Endothelial cell of umbilical vein (primary cell): ENCODE data around the gene CILP. TPM values are rescaled to one million over a fixed set of nuclear protein-coding genes. Genes with fewer than 3 reads are reported as not detected.

Experiments used
- BruUV-seq: library from RNA; stranded (reverse); fragments of 400-500 nt; replicated peaks from 2 replicates; lab custom pipeline; 2021; lab: Mats Ljungman, UMichigan
- CTCF ChIA-PET: fragments of 300-600, 350-600 bp; sonication (Branson Sonifier 250); formaldehyde crosslinking; loops from one replicate; lab custom pipeline; 2021; ENCODE audit warnings: antibody characterized with exemption, inconsistent platforms; lab: Charles Lee
- POLR2A ChIA-PET: fragments of 300-600, 350-600 bp; sonication (Branson Sonifier 250); formaldehyde crosslinking; loops from one replicate; lab custom pipeline; 2021; ENCODE audit warnings: antibody characterized with exemption, inconsistent platforms; lab: Charles Lee
- DNase-seq: peaks from one replicate; pipeline ENCODE4 v3.0.0-alpha.2; 2011; ENCODE audit warnings: low read depth, low spot score
- FAIRE-seq: peaks from 2 replicates; lab custom pipeline; 2011; peaks lifted over from hg19 to GRCh38; lab: Jason Lieb, UNC
- H2AFZ ChIP-seq: 2 replicates; pipeline ENCODE4 v1.6.0; 2012; ENCODE audit warnings: low read depth, low read length, control low read depth, inconsistent platforms
- H3K27ac ChIP-seq: 2 replicates; pipeline ENCODE4 v1.5.1; 2011; ENCODE audit warnings: low read depth, mild to moderate bottlenecking, control low read depth, low read length, moderate library complexity; ENCODE audit not compliant: insufficient read depth
- H3K27me3 ChIP-seq, 2 experiments: 2 replicates each; pipeline versions ENCODE4 v1.6.0 to v1.6.1; 2011; ENCODE audit warnings: low read length in 2 of 2, mixed read lengths in 1 of 2; ENCODE audit not compliant: control insufficient read depth in 2 of 2, insufficient read depth in 2 of 2
- H3K36me3 ChIP-seq, 2 experiments: 2 replicates in 1 of 2; 3 replicates in 1 of 2; pipeline ENCODE4 v1.5.1; 2011; ENCODE audit warnings: low read length in 2 of 2, mild to moderate bottlenecking in 1 of 2, moderate library complexity in 1 of 2; ENCODE audit not compliant: control insufficient read depth in 2 of 2, insufficient read depth in 2 of 2; ENCODE audit errors: extremely low read depth in 1 of 2
- H3K4me1 ChIP-seq: 3 replicates; pipeline ENCODE4 v1.5.1; 2011; ENCODE audit warnings: mild to moderate bottlenecking, low read length; ENCODE audit not compliant: control insufficient read depth, insufficient read depth; ENCODE audit errors: extremely low read depth
- H3K4me2 ChIP-seq: 2 replicates; pipeline ENCODE4 v1.6.1; 2011; ENCODE audit warnings: low read length, control low read depth, mixed read lengths; ENCODE audit not compliant: insufficient read depth
- H3K4me3 ChIP-seq, 3 experiments: fragments of 200-600 bp in 1 of 3; sonication (generic), shearing (Covaris generic) in 1 of 3; replicated peaks in 1 of 3; 2 replicates each; pipeline ENCODE4 v1.5.1; 2011 to 2016; ENCODE audit warnings: control low read depth in 3 of 3, low read length in 3 of 3, mild to moderate bottlenecking in 2 of 3, inconsistent platforms in 1 of 3, low read depth in 1 of 3, moderate library complexity in 1 of 3; ENCODE audit not compliant: insufficient read depth in 1 of 3
- H3K79me2 ChIP-seq: 2 replicates; pipeline ENCODE4 v1.6.0; 2012; ENCODE audit warnings: low read length, inconsistent platforms; ENCODE audit not compliant: control insufficient read depth, insufficient read depth
- H3K9ac ChIP-seq: replicated peaks from 2 replicates; pipeline ENCODE3; 2011; ENCODE audit warnings: low read length, control low read depth; ENCODE audit not compliant: insufficient read depth; ENCODE audit errors: extremely low read depth
- H3K9me1 ChIP-seq: replicated peaks from 3 replicates; pipeline ENCODE4 v1.6.0; 2011; ENCODE audit warnings: mild to moderate bottlenecking, low read length; ENCODE audit not compliant: control insufficient read depth, insufficient read depth; ENCODE audit errors: extremely low read depth
- H3K9me3 ChIP-seq: replicated peaks from 2 replicates; pipeline ENCODE4 v1.5.1; 2012; ENCODE audit warnings: low read length, inconsistent platforms; ENCODE audit not compliant: control insufficient read depth, insufficient read depth
- H4K20me1 ChIP-seq: replicated peaks from 2 replicates; pipeline ENCODE3; 2011; ENCODE audit warnings: mild to moderate bottlenecking, low read length; ENCODE audit not compliant: control insufficient read depth, insufficient read depth; ENCODE audit errors: extremely low read depth
- GATA2 ChIP-seq: IDR thresholded peaks from 2 replicates; pipeline ENCODE4 v1.7.0; 2011; ENCODE audit warnings: low read depth, mild to moderate bottlenecking, moderate library complexity, mixed read lengths, low read length; ENCODE audit not compliant: insufficient read length, insufficient read depth
- MYC ChIP-seq: IDR thresholded peaks from one replicate; pipeline ENCODE4 v1.6.1; 2011; ENCODE audit warnings: mild to moderate bottlenecking, low read depth, low read length
- POLR2AphosphoS5 ChIP-seq: IDR thresholded peaks from 2 replicates; pipeline ENCODE4 v1.6.1; 2012; ENCODE audit warnings: low read depth, mild to moderate bottlenecking, control low read depth, low read length, moderate library complexity; ENCODE audit not compliant: insufficient read depth
- dilution Hi-C: fragments of 300-500 bp; cut with MboI; formaldehyde crosslinking; loops from one replicate; pipeline ENCODE4 v1.15.0; 2019; ENCODE audit warnings: low sequenced_read_pairs; ENCODE audit not compliant: extremely low pct_ligation_motif_present
- intact Hi-C: fragments of 100-400 bp; cut with micrococcal nuclease; formaldehyde crosslinking; loops from one replicate; pipeline ENCODE4 v1.10.0; 2022
- polyA plus RNA-seq, 4 experiments: library from polyadenylated mRNA; depleted of rRNA in 3 of 4; stranded (reverse) in 3 of 4; unstranded in 1 of 4; fragments of >200 nt; gene quantifications; 2 replicates each; pipeline versions ENCODE4 v1.2.1 to v1.2.3, GENCODE V29; 2011 to 2012; ENCODE audit warnings: missing spikeins in 1 of 4
- total RNA-seq: library from RNA; stranded (reverse); gene quantifications from 2 replicates; pipeline ENCODE4 v1.2.3, GENCODE V29; 2021
- TF ChIP-seq, protein P1 (sequence below): IDR thresholded peaks from 2 replicates; pipeline ENCODE4 v1.6.1; 2011; ENCODE audit not compliant: insufficient read depth, insufficient read length
- TF ChIP-seq, protein P2 (sequence below), 2 donors: IDR thresholded peaks; 1 replicate in 1 of 2; 2 replicates in 1 of 2; pipeline ENCODE4 v1.5.1; 2011; ENCODE audit warnings: low read length in 2 of 2, mild to moderate bottlenecking in 2 of 2, moderate library complexity in 2 of 2, control low read depth in 1 of 2, inconsistent platforms in 1 of 2, low read depth in 1 of 2; ENCODE audit not compliant: insufficient read depth in 1 of 2; ENCODE audit errors: extremely low read depth in 1 of 2

The CILP gene
- total and polyA plus RNA-seq, 2 donors (not counting 3 experiments of a cell fraction or from before 2014, with no cell fraction given), result 0.01 TPM; not detected in 1

DNA sequence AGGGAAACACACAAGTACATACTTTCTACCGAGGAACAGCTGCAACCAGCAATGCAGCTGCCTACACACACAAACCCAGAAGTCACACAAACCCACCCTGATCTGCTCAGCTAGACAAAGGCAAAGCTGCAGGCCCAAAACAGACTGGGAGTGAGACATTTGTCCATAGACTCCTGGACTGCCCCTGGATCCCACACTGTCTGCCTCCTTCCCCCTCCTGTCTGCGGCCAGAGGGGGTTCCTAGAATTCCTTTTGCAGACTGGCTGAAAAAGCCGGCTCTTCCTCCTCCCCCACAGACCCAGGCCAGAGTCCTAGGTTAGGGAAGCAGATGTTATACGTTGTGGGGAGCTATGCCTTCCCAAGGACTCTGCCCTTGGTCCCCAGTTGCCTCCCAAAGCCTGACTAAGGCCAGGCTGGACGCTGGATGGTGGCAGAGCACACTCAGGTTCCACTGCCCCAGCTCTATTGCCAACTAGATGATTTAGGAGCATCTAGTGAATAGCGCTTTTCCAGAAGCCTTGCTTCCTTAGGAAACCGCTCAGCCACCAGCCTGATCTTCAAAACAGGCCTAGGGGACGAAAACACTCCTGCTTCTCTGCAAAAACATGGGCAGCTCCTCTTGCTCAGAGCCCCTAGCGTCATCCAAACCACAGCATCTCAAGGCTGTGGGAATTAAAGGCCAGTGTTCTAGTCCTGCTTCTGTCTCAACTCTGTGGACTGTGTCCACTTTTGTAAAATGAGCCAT, 37.4 kb upstream of the CILP start:
- no peaks in the 10 kb centered on the region for H3K27me3 ChIP-seq
- intact Hi-C loops (no loop called here), dilution Hi-C loops (no loop called here)
- no peaks in the 10 kb centered on the region for H3K79me2 ChIP-seq
- H3K9me3 ChIP-seq, result no peaks in the 10 kb centered on the region
- H3K4me1 ChIP-seq, result no peaks in the 10 kb centered on the region
- no peaks in the 10 kb centered on the region for H3K9me1 ChIP-seq
- BruUV-seq, result no TSS peak
- H4K20me1 ChIP-seq, result no peaks in the 10 kb centered on the region
- no peak overlapping the region for H3K9ac ChIP-seq
- ChIA-PET POLR2A (no interaction called here), CTCF (no interaction called here)
- DNase-seq (no peak), FAIRE-seq (no peak)
- no peaks in the 10 kb centered on the region for H3K36me3 ChIP-seq
- TF ChIP-seq, protein P1, sequence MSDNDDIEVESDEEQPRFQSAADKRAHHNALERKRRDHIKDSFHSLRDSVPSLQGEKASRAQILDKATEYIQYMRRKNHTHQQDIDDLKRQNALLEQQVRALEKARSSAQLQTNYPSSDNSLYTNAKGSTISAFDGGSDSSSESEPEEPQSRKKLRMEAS, result no peak
- no peak for TF ChIP-seq GATA2
- TF ChIP-seq, protein P2, sequence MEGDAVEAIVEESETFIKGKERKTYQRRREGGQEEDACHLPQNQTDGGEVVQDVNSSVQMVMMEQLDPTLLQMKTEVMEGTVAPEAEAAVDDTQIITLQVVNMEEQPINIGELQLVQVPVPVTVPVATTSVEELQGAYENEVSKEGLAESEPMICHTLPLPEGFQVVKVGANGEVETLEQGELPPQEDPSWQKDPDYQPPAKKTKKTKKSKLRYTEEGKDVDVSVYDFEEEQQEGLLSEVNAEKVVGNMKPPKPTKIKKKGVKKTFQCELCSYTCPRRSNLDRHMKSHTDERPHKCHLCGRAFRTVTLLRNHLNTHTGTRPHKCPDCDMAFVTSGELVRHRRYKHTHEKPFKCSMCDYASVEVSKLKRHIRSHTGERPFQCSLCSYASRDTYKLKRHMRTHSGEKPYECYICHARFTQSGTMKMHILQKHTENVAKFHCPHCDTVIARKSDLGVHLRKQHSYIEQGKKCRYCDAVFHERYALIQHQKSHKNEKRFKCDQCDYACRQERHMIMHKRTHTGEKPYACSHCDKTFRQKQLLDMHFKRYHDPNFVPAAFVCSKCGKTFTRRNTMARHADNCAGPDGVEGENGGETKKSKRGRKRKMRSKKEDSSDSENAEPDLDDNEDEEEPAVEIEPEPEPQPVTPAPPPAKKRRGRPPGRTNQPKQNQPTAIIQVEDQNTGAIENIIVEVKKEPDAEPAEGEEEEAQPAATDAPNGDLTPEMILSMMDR (IDR thresholded peaks at IDR 0.05; ENCODE audit: extremely low read depth in 1 of 2, insufficient read depth in 1 of 2, low read depth in 1 of 2, low read length in 2 of 2), result no peak
- no peak for TF ChIP-seq MYC
- TF ChIP-seq POLR2AphosphoS5, result no peak
- no peak overlapping the region for H3K4me3 ChIP-seq
- no peak overlapping the region for H3K27ac ChIP-seq
- no peak overlapping the region for H3K4me2 ChIP-seq
- H2AFZ ChIP-seq, result no peak overlapping the region
